Vagina (tissue), 2 donors: ENCODE data around the gene HSD3B2.

ENCODE experiments used
- POLR2A ChIP-seq, 2 donors: fragments of 450-650 bp; IDR thresholded peaks; one replicate each; pipeline ENCODE4 v1.6.1; 2017; ENCODE audit warnings: antibody characterized with exemption in 2 of 2, mild to moderate bottlenecking in 2 of 2, moderate library complexity in 2 of 2
- POLR2AphosphoS5 ChIP-seq, 2 donors: sonication (generic); formaldehyde crosslinking; IDR thresholded peaks; one replicate each; pipeline ENCODE4 v1.9.0; 2017; ENCODE audit warnings: antibody characterized with exemption in 2 of 2, mild to moderate bottlenecking in 2 of 2, low read depth in 1 of 2; ENCODE audit not compliant: insufficient read depth in 1 of 2
- TF ChIP-seq, protein P1 (sequence below), 3 experiments: fragments of 450-650 bp in 2 of 3; fragments of 200-600 bp in 1 of 3; sonication (generic) in 1 of 3; IDR thresholded peaks; one replicate each; pipeline ENCODE4 v1.5.1; 2017 to 2019; ENCODE audit warnings: antibody characterized with exemption in 3 of 3, mild to moderate bottlenecking in 2 of 3, moderate library complexity in 2 of 3

DNA sequence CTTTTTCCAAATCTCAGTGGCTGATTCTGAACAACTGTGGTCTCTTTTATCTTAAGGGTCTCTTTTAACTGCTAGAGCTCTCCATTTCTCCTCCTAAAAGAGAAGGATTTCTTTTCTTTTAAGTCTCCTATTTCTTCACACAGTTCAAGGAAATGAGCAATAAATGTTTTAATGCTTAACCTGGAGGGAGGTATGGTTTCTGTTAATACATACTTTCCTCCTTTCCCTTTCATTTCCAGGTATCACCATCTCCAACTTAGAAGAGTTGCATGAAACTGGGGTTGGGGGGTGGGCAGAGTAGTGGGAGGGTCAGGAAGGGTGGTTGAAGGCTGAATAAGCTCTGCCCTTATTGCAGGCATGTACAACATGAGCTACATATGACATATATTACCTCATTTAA, 31.4 kb downstream of the HSD3B2 start:
- TF ChIP-seq, protein P1, sequence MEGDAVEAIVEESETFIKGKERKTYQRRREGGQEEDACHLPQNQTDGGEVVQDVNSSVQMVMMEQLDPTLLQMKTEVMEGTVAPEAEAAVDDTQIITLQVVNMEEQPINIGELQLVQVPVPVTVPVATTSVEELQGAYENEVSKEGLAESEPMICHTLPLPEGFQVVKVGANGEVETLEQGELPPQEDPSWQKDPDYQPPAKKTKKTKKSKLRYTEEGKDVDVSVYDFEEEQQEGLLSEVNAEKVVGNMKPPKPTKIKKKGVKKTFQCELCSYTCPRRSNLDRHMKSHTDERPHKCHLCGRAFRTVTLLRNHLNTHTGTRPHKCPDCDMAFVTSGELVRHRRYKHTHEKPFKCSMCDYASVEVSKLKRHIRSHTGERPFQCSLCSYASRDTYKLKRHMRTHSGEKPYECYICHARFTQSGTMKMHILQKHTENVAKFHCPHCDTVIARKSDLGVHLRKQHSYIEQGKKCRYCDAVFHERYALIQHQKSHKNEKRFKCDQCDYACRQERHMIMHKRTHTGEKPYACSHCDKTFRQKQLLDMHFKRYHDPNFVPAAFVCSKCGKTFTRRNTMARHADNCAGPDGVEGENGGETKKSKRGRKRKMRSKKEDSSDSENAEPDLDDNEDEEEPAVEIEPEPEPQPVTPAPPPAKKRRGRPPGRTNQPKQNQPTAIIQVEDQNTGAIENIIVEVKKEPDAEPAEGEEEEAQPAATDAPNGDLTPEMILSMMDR (IDR thresholded peaks at IDR 0.05): no peak
- no peak for TF ChIP-seq POLR2A (IDR thresholded peaks at IDR 0.05)
- no peak for TF ChIP-seq POLR2AphosphoS5 (IDR thresholded peaks at IDR 0.05; ENCODE audit: insufficient read depth in 1 of 2, low read depth in 1 of 2)
